GM18498 (cell line): Measurements from ENCODE around the gene MYOF.

Experiments used
- ATAC-seq: cut with Tn5 transposase; IDR thresholded peaks from one replicate; pipeline ENCODE4 v1.9.1; 2021; ENCODE audit warnings: mild to moderate bottlenecking, moderate library complexity; ENCODE audit not compliant: unreplicated experiment

Gene MYOF

DNA sequence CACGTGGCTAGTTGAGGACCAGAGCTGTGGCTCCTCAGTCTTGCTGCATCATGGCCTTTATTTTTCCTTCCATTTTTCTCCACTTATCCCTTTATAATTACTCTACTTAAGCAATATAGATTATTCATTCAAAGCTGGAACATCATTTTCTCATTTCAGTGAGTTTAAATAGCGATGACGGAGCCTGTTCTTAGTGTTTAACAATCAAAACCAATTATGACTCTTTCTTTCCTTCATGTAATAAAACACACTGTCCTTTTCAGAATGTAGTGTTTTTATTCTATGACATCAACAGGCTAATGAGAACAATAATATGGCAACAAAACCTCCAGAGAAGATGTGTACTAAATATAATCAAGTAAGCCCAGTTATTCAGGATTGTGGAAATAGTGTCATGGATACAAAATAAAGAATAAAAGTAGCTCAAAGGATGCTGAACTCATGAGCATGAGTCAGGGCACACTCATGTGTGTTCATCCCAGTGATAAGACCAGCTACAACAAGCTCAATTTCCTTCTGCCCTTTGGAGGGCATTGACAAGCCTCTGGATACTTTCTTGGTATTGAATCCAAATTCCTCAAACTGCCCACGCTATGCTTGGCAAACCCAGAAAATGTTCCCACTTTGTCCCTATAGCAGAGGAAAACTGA, 220.0 kb downstream of the MYOF start:
- ATAC-seq: no peak

DNA sequence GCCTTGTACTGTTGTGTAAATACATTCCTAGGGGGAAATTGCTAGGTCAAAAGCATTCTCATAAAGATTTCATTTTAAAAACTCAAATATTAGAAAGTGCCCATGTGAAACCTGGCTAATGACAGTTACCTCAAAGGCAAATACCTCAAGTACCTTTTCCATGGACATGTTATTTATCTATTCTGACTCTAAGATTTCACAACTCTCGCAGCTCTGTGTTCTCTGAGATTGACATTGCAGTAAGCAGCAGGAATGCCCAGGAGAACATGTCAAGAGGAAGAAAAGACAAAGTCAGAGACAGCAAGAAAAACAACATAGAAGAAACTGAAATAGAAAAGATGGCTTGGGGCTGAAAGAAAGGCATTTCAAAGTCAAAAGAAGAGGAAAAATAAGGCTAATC, 221.0 kb downstream of the MYOF start:
- ATAC-seq: no peak

DNA sequence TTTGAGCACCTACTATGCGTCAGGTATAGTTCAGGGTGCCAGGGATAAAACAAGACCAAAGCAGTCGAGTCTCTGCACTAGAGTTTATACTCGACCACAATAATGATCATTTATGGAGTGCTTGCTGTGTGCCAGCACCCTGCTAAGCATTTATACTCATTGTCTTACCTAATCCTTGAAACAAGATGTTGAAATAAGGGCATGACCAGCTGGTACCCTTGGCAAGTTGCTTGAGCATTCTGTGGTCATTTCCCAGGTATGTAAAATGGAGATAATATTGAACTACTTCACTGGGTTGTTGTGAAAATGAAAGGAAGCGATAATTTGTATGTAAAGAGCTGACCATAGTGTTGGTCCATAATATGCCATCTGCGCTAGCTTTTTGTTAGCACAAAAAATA, 223.0 kb downstream of the MYOF start:
- no peak for ATAC-seq
